H9 (cell line): ENCODE measurements around the gene SLC9A1. TPM values are rescaled to one million over a fixed set of nuclear protein-coding genes. Genes with fewer than 3 reads are reported as not detected.

Source experiments
- DNase-seq: peaks from one replicate; pipeline ENCODE4 v3.0.0-alpha.2; 2017
- H2AFZ ChIP-seq: one replicate; pipeline ENCODE4 v1.6.1; 2013; ENCODE audit warnings: mild to moderate bottlenecking, low read length, control low read depth, moderate library complexity
- H2AK5ac ChIP-seq: 2 replicates; pipeline ENCODE4 v1.6.1; 2013; ENCODE audit warnings: low read length, control low read depth, mixed read lengths; ENCODE audit not compliant: insufficient read length
- H2BK120ac ChIP-seq: one replicate; pipeline ENCODE4 v1.6.1; 2013; ENCODE audit warnings: low read depth, mild to moderate bottlenecking, low read length, control low read depth, inconsistent platforms; ENCODE audit not compliant: poor library complexity, severe bottlenecking
- H2BK12ac ChIP-seq: 2 replicates; pipeline ENCODE4 v1.6.1; 2013; ENCODE audit warnings: low read length, control low read depth, mixed read lengths, low read depth; ENCODE audit not compliant: insufficient read length
- H2BK15ac ChIP-seq: 2 replicates; pipeline ENCODE4 v1.6.1; 2013; ENCODE audit warnings: low read depth, low read length, control low read depth
- H2BK20ac ChIP-seq: one replicate; pipeline ENCODE4 v1.6.1; 2013; ENCODE audit warnings: low read depth, mild to moderate bottlenecking, low read length, control low read depth, inconsistent platforms; ENCODE audit not compliant: poor library complexity, severe bottlenecking
- H2BK5ac ChIP-seq: 2 replicates; pipeline ENCODE4 v1.6.1; 2013; ENCODE audit warnings: low read length, control low read depth, mixed read lengths; ENCODE audit not compliant: insufficient read length
- H3K14ac ChIP-seq: 2 replicates; pipeline ENCODE4 v1.6.1; 2013; ENCODE audit warnings: low read length, control low read depth; ENCODE audit not compliant: insufficient read depth
- H3K18ac ChIP-seq: 2 replicates; pipeline ENCODE4 v1.6.1; 2013; ENCODE audit warnings: low read depth, mild to moderate bottlenecking, mixed read lengths, low read length, control low read depth; ENCODE audit not compliant: insufficient read length
- H3K23ac ChIP-seq: 2 replicates; pipeline ENCODE4 v1.6.1; 2013; ENCODE audit warnings: low read length, control low read depth, mixed read lengths, low read depth; ENCODE audit not compliant: insufficient read length
- H3K23me2 ChIP-seq: 2 replicates; pipeline ENCODE4 v1.6.1; 2013; ENCODE audit warnings: low read depth, mild to moderate bottlenecking, mixed read lengths, low read length, control low read depth; ENCODE audit not compliant: insufficient read length, poor library complexity, severe bottlenecking
- H3K27ac ChIP-seq: 2 replicates; pipeline ENCODE4 v1.5.1; 2013; ENCODE audit warnings: low read length, control low read depth, mixed read lengths, low read depth; ENCODE audit not compliant: insufficient read length
- H3K27me3 ChIP-seq: 2 replicates; pipeline ENCODE4 v1.6.1; 2013; ENCODE audit warnings: low read length, control low read depth, inconsistent platforms; ENCODE audit not compliant: insufficient read depth
- H3K4ac ChIP-seq: 2 replicates; pipeline ENCODE4 v1.6.1; 2013; ENCODE audit warnings: low read depth, mild to moderate bottlenecking, control low read depth, inconsistent platforms, low read length, moderate library complexity
- H3K4me1 ChIP-seq: 2 replicates; pipeline ENCODE4 v1.6.1; 2013; ENCODE audit warnings: low read length, control low read depth, inconsistent platforms; ENCODE audit not compliant: insufficient read depth
- H3K4me2 ChIP-seq: 2 replicates; pipeline ENCODE4 v1.6.1; 2013; ENCODE audit warnings: low read length, control low read depth, mixed read lengths; ENCODE audit not compliant: insufficient read length, insufficient read depth
- H3K56ac ChIP-seq: 2 replicates; pipeline ENCODE4 v1.6.1; 2013; ENCODE audit warnings: low read depth, mild to moderate bottlenecking, mixed read lengths, low read length, control low read depth; ENCODE audit not compliant: insufficient read length
- H3K79me1 ChIP-seq: 2 replicates; pipeline ENCODE4 v1.6.1; 2013; ENCODE audit warnings: low read depth, mild to moderate bottlenecking, moderate library complexity, low read length, control low read depth, inconsistent platforms; ENCODE audit not compliant: insufficient read depth, poor library complexity, severe bottlenecking
- H3K79me2 ChIP-seq: 2 replicates; pipeline ENCODE4 v1.6.1; 2013; ENCODE audit warnings: low read length, control low read depth, inconsistent platforms; ENCODE audit not compliant: insufficient read depth
- H3K9ac ChIP-seq: 2 replicates; pipeline ENCODE4 v1.6.1; 2013; ENCODE audit warnings: low read length, control low read depth, mixed read lengths; ENCODE audit not compliant: insufficient read length; ENCODE audit errors: extremely low read depth
- H3K9me3 ChIP-seq: one replicate; pipeline ENCODE4 v1.6.1; 2013; ENCODE audit warnings: low read depth, low read length, inconsistent platforms; ENCODE audit not compliant: control insufficient read depth
- H3T11ph ChIP-seq: one replicate; pipeline ENCODE4 v1.6.1; 2013; ENCODE audit warnings: mild to moderate bottlenecking, low read length, control low read depth, inconsistent platforms
- H4K20me1 ChIP-seq: one replicate; pipeline ENCODE4 v1.6.1; 2013; ENCODE audit not compliant: control insufficient read depth, insufficient read length, insufficient read depth
- H4K5ac ChIP-seq: 2 replicates; pipeline ENCODE4 v1.6.1; 2013; ENCODE audit warnings: low read depth, mild to moderate bottlenecking, mixed read lengths, low read length, control low read depth; ENCODE audit not compliant: insufficient read length
- H4K8ac ChIP-seq: replicated peaks from 2 replicates; pipeline ENCODE4 v1.6.1; 2013; ENCODE audit warnings: low read length, control low read depth, mixed read lengths, low read depth; ENCODE audit not compliant: insufficient read length
- H4K91ac ChIP-seq: 2 replicates; pipeline ENCODE4 v1.6.1; 2013; ENCODE audit warnings: low read depth, mild to moderate bottlenecking, moderate library complexity, mixed read lengths, low read length, control low read depth; ENCODE audit not compliant: insufficient read length
- H3K27ac Mint-ChIP-seq, 3 experiments: 2 replicates in 2 of 3; 3 replicates in 1 of 3; pipeline ENCODE4 v1.8.0; 2020 to 2021; ENCODE audit warnings: mixed read lengths in 3 of 3, mild to moderate bottlenecking in 1 of 3, moderate library complexity in 1 of 3
- H3K27me3 Mint-ChIP-seq: 2 replicates; pipeline ENCODE4 v1.8.0; 2021; ENCODE audit warnings: low read depth, mild to moderate bottlenecking, moderate library complexity, mixed read lengths
- H3K36me3 Mint-ChIP-seq, 3 experiments: 2 replicates in 2 of 3; 3 replicates in 1 of 3; pipeline ENCODE4 v1.8.0; 2020 to 2021; ENCODE audit warnings: low read depth in 3 of 3, mixed read lengths in 3 of 3; ENCODE audit not compliant: insufficient read depth in 1 of 3
- H3K4me1 Mint-ChIP-seq, 2 experiments: 2 replicates each; pipeline ENCODE4 v1.8.0; 2020; ENCODE audit warnings: mixed read lengths in 2 of 2
- H3K4me3 Mint-ChIP-seq, 2 experiments: 2 replicates in 1 of 2; 3 replicates in 1 of 2; pipeline ENCODE4 v1.8.0; 2020 to 2021; ENCODE audit warnings: mild to moderate bottlenecking in 2 of 2, mixed read lengths in 2 of 2, moderate library complexity in 1 of 2
- H3K9me3 Mint-ChIP-seq, 2 experiments: 2 replicates in 1 of 2; 3 replicates in 1 of 2; pipeline ENCODE4 v1.8.0; 2020; ENCODE audit warnings: mild to moderate bottlenecking in 2 of 2, mixed read lengths in 2 of 2, moderate library complexity in 1 of 2
- CTCF ChIP-seq: fragments of 200-600 bp; sonication (generic); conservative IDR thresholded peaks from 3 replicates; pipeline ENCODE4 v1.8.0; 2021; ENCODE audit warnings: antibody characterized with exemption, mild to moderate bottlenecking
- WGBS: extraction: QIAGEN DNeasy Blood & Tissue Kit; methylation state at CpG from one replicate; pipeline ENCODE4 v1.1.7; 2013; ENCODE audit warnings: missing lambda C conversion rate, low lambda C conversion rate, mixed read lengths; ENCODE audit not compliant: insufficient read length; ENCODE audit errors: extremely low coverage; 5-methylcytosine and 5-hydroxymethylcytosine counted together
- total RNA-seq: library from RNA; stranded (reverse); gene quantifications from 2 replicates; pipeline ENCODE4 v1.2.1, GENCODE V29; 2021

SLC9A1 gene
- total RNA-seq, 1 experiment from 2014 or later, result 20.8 TPM

GRCh38 chr1:27086026-27086425 lies 68.9 kb downstream of the SLC9A1 start:
- Histone ChIP-seq H3K27me3 (no peaks in the 10 kb centered on the region), H2BK15ac (no peak overlapping the region), H2AFZ (no peak overlapping the region), H3K23me2 (no peaks in the 10 kb centered on the region), H4K20me1 (no peaks in the 10 kb centered on the region), H3K18ac (no peak overlapping the region), H4K8ac (no peak overlapping the region), H3T11ph (no peak overlapping the region), H2AK5ac (no peak overlapping the region), H2BK120ac (no peak overlapping the region), H2BK12ac (no peak overlapping the region), H4K5ac (no peak overlapping the region), H3K14ac (no peak overlapping the region), H3K4me2 (no peak overlapping the region), H3K56ac (no peak overlapping the region), H3K79me2 (no peaks in the 10 kb centered on the region), H3K9me3 (no peaks in the 10 kb centered on the region), H3K4me1 (no peaks in the 10 kb centered on the region), H3K9ac (no peak overlapping the region), H2BK20ac (no peak overlapping the region), H3K79me1 (no peaks in the 10 kb centered on the region), H4K91ac (no peak overlapping the region), H2BK5ac (no peak overlapping the region), H3K4ac (no peak overlapping the region), H3K23ac (no peak overlapping the region), H3K27ac (no peak overlapping the region)
- Mint-ChIP-seq H3K4me3 (no peak overlapping the region), H3K4me1 (peaks cover 0 to 4% of the 10 kb centered on the region in 2 experiments; a peak in 1 of 4 replicates), H3K9me3 (peaks cover 5 to 10% of the 10 kb centered on the region in 2 experiments), H3K27me3 (peaks cover 4% of the 10 kb centered on the region; the same call in 1 of the 2 replicates), H3K27ac (no peak overlapping the region), H3K36me3 (no peaks in the 10 kb centered on the region; a peak in 1 of 7 replicates)
- TF ChIP-seq CTCF, result no peak
- WGBS, result no CpG with 5 or more reads among the region's 3 CpGs
- no peak for DNase-seq
